Sigmoid colon (tissue), 7 donors: Measurements from ENCODE around the gene MACF1. TPM values are rescaled to one million over a fixed set of nuclear protein-coding genes. Genes with fewer than 3 reads are reported as not detected.
A peak's percentile ranks its signal among the peaks of the same experiment; 100 is the strongest.

Source experiments
- DNase-seq: peaks from one replicate; pipeline ENCODE4 v3.0.0-alpha.2; 2019
- H3K27ac ChIP-seq, 4 donors: fragments of 200-600 bp; sonication (generic); one replicate each; pipeline ENCODE4 v1.5.1; 2016 to 2019; ENCODE audit warnings: mild to moderate bottlenecking in 1 of 4
- H3K27me3 ChIP-seq, 3 donors: fragments of 200-600 bp; sonication (generic); one replicate each; pipeline ENCODE4 v1.5.1; 2019; ENCODE audit warnings: mild to moderate bottlenecking in 1 of 3
- H3K36me3 ChIP-seq, 4 donors: fragments of 200-600 bp; sonication (generic); one replicate each; pipeline ENCODE4 v1.5.1; 2016 to 2019
- H3K4me1 ChIP-seq, 4 donors: fragments of 200-600 bp; sonication (generic); one replicate each; pipeline ENCODE4 v1.5.1; 2017 to 2019
- H3K4me3 ChIP-seq, 4 donors: fragments of 200-600 bp; sonication (generic); one replicate each; pipeline ENCODE4 v1.5.1; 2017 to 2019; ENCODE audit warnings: mild to moderate bottlenecking in 2 of 4, moderate library complexity in 1 of 4
- H3K9me3 ChIP-seq, 4 donors: fragments of 200-600 bp in 3 of 4; sonication (generic) in 3 of 4; one replicate each; pipeline versions ENCODE4 v1.5.1 to v1.6.1; 2013 to 2019
- EP300 ChIP-seq, 4 donors: sonication (generic); formaldehyde crosslinking; IDR thresholded peaks; one replicate each; pipeline ENCODE4 v1.6.1; 2017; ENCODE audit warnings: antibody characterized with exemption in 4 of 4
- POLR2A ChIP-seq, 2 donors: fragments of 450-650 bp; IDR thresholded peaks; one replicate each; pipeline ENCODE4 v1.6.1; 2016; ENCODE audit warnings: antibody characterized with exemption in 2 of 2, mild to moderate bottlenecking in 2 of 2, moderate library complexity in 2 of 2
- POLR2AphosphoS5 ChIP-seq, 4 donors: sonication (generic); formaldehyde crosslinking; IDR thresholded peaks; one replicate each; pipeline ENCODE4 v1.6.1; 2017; ENCODE audit warnings: antibody characterized with exemption in 4 of 4
- WGBS, 2 donors: extraction: QIAGEN DNeasy Blood & Tissue Kit; methylation state at CpG; one replicate each; pipeline ENCODE4 v1.1.7; 2013; 5-methylcytosine and 5-hydroxymethylcytosine counted together
- intact Hi-C: fragments of 100-400 bp; cut with DNase I; formaldehyde crosslinking; loops from one replicate; pipeline ENCODE4 v1.15.1; 2023
- polyA plus RNA-seq, 3 donors: library from polyadenylated mRNA; stranded (reverse); fragments of 200-250 nt; gene quantifications; one replicate each; pipeline ENCODE4 v1.2.3, GENCODE V29; 2013
- total RNA-seq, 4 donors: library from RNA; depleted of rRNA; stranded (reverse); fragments of >200 nt; gene quantifications; one replicate each; pipeline ENCODE4 v1.1.0, GENCODE V29; 2016
- TF ChIP-seq, protein P1 (sequence below), 4 experiments: fragments of 450-650 bp in 3 of 4; fragments of 200-600 bp in 1 of 4; IDR thresholded peaks; one replicate each; pipeline ENCODE4 v1.5.1; 2016 to 2019; ENCODE audit warnings: antibody characterized with exemption in 4 of 4, mild to moderate bottlenecking in 3 of 4, moderate library complexity in 2 of 4
- donor health status: healthy with polysubstance abuse.
- donor health status: Bipolar disorder and iron deficiency.
- donor health status: healthy.

The MACF1 gene
- total and polyA plus RNA-seq, 7 donors = 16.0 to 657 (median 292) TPM

- no peak for DNase-seq
- H3K27ac ChIP-seq = peak overlapping the region; percentile 81 to 88 (median 88)
- H3K4me3 ChIP-seq = peak overlapping the region; percentile 2 to 48 (median 41)
- TF ChIP-seq, protein P1, sequence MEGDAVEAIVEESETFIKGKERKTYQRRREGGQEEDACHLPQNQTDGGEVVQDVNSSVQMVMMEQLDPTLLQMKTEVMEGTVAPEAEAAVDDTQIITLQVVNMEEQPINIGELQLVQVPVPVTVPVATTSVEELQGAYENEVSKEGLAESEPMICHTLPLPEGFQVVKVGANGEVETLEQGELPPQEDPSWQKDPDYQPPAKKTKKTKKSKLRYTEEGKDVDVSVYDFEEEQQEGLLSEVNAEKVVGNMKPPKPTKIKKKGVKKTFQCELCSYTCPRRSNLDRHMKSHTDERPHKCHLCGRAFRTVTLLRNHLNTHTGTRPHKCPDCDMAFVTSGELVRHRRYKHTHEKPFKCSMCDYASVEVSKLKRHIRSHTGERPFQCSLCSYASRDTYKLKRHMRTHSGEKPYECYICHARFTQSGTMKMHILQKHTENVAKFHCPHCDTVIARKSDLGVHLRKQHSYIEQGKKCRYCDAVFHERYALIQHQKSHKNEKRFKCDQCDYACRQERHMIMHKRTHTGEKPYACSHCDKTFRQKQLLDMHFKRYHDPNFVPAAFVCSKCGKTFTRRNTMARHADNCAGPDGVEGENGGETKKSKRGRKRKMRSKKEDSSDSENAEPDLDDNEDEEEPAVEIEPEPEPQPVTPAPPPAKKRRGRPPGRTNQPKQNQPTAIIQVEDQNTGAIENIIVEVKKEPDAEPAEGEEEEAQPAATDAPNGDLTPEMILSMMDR (IDR thresholded peaks at IDR 0.05) = no peak
- TF ChIP-seq POLR2AphosphoS5 (IDR thresholded peaks at IDR 0.05) (no peak), EP300 (IDR thresholded peaks at IDR 0.05) (no peak), POLR2A (IDR thresholded peaks at IDR 0.05) (no peak)
- no peaks in the 10 kb centered on the region for H3K9me3 ChIP-seq
- intact Hi-C loops = no loop called here
- H3K27me3 ChIP-seq = no peaks in the 10 kb centered on the region
- peaks cover 0 to 83% (median 81%) of the 10 kb centered on the region in 4 donors for H3K4me1 ChIP-seq
- H3K36me3 ChIP-seq = no peaks in the 10 kb centered on the region
Observed at GRCh38 chr1:39270368-39270767, 65.9 kb downstream of the MACF1 start.

DNA sequence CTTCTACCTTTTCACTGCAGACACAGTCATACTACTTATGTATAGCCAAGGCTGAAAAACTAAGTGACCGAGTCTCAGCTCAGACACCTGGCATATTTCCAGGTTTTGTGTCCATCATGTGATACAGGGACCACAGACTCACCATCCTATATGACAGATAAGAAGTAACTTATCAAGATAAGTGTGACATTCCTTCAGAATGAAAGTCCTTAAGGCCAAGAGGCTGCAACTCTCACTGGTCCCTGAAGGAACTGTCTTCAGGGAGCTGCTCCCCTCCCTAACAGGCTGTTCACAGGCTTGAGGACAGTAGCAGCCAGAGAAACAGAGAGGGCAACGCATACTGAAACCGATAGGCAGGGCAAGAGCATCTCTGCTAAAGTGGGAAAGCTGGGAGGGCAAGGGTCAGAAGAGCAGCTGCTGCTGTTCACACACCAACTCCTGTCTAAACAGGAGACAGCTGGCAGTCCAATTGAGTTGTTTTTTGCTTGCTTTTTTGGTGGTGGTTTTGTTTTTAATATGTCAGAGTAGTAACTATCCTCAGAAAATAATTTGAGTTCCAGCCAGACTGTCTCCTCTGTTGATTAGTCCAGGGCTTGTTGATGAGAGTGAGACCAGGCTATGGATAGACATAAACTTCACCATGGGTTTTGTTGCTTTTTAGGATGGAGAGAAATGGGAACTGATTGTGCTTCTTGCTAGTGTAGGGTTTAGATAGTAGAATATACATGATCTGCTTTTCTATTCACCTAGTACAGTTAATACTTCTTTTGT is 67.7 kb downstream of the MACF1 start:
- Histone ChIP-seq H3K9me3 (no peaks in the 10 kb centered on the region), H3K27ac (peak overlapping the region; percentile 57 to 88 (median 88)), H3K4me1 (peaks cover 0 to 70% (median 67%) of the 10 kb centered on the region in 4 donors), H3K36me3 (no peaks in the 10 kb centered on the region), H3K4me3 (peak overlapping the region in 1 of 4 donors; percentile 9), H3K27me3 (no peaks in the 10 kb centered on the region)
- intact Hi-C loops = no loop called here
- TF ChIP-seq POLR2A (IDR thresholded peaks at IDR 0.05) (no peak), POLR2AphosphoS5 (IDR thresholded peaks at IDR 0.05) (no peak), EP300 (IDR thresholded peaks at IDR 0.05) (no peak)
- TF ChIP-seq, protein P1 (IDR thresholded peaks at IDR 0.05) = no peak
- 18 to 37% methylated on average over 3 of the region's 3 CpGs for WGBS, 2 donors
- no peak for DNase-seq

- H3K27me3 ChIP-seq = no peaks in the 10 kb centered on the region
- intact Hi-C loops = no loop called here
- no peaks in the 10 kb centered on the region for H3K9me3 ChIP-seq
- WGBS, 2 donors = 81 to 89% methylated on average over 13 of the region's 13 CpGs
- H3K27ac ChIP-seq = peak overlapping the region; percentile 57 to 88 (median 88)
- peak overlapping the region in 1 of 4 donors; percentile 9 for H3K4me3 ChIP-seq
- TF ChIP-seq, protein P1 (IDR thresholded peaks at IDR 0.05) = no peak
- no peak for TF ChIP-seq POLR2A (IDR thresholded peaks at IDR 0.05)
- TF ChIP-seq EP300 (IDR thresholded peaks at IDR 0.05) = no peak
- no peak for TF ChIP-seq POLR2AphosphoS5 (IDR thresholded peaks at IDR 0.05)
- DNase-seq = no peak
- H3K4me1 ChIP-seq = peaks cover 0 to 68% (median 64%) of the 10 kb centered on the region in 4 donors
- H3K36me3 ChIP-seq = no peaks in the 10 kb centered on the region
Observed at GRCh38 chr1:39272798-39273469, 68.4 kb downstream of the MACF1 start.

- Histone ChIP-seq H3K27ac (peak overlapping the region in 2 of 4 donors; percentile 18 to 43), H3K27me3 (no peaks in the 10 kb centered on the region), H3K9me3 (no peaks in the 10 kb centered on the region), H3K4me3 (no peak overlapping the region), H3K36me3 (no peaks in the 10 kb centered on the region), H3K4me1 (peaks cover 0 to 62% (median 60%) of the 10 kb centered on the region in 4 donors)
- no peak for DNase-seq
- intact Hi-C loops = no loop called here
- WGBS, 2 donors = 71 to 81% methylated on average over 6 of the region's 6 CpGs
- TF ChIP-seq POLR2AphosphoS5 (IDR thresholded peaks at IDR 0.05) (no peak), POLR2A (IDR thresholded peaks at IDR 0.05) (no peak), EP300 (IDR thresholded peaks at IDR 0.05) (no peak)
- TF ChIP-seq, protein P1 (IDR thresholded peaks at IDR 0.05) = no peak
Observed at GRCh38 chr1:39275836-39276507, 71.5 kb downstream of the MACF1 start.
